ENCODE results near the gene LTB.

- no peak for TF ChIP-seq CTCF (IDR thresholded peaks at IDR 0.05)
- no peak for TF ChIP-seq POLR2A (IDR thresholded peaks at IDR 0.05)
These were observed 36.9 kb downstream of the LTB start for GRCh38 chr6:31545291-31545690.
